Measurements from ENCODE around the gene HRH3. TPM values are rescaled to one million over a fixed set of nuclear protein-coding genes. Genes with fewer than 3 reads are reported as not detected.

The HRH3 gene
- total RNA-seq, 1 experiment from 2014 or later, result not detected

GRCh38 chr20:62209850-62210495, 10.1 kb downstream of the HRH3 start:
- H3K9me2 ChIP-seq (ENCODE audit: insufficient read depth), result no peaks in the 10 kb centered on the region
- DNase-seq, result no peak
- H2AFZ ChIP-seq, result no peak overlapping the region
- no peak overlapping the region for H3K4me2 ChIP-seq
- H3K4me1 ChIP-seq (replicated peaks; ENCODE audit: insufficient read depth), result no peaks in the 10 kb centered on the region
- TF ChIP-seq EZH2 (IDR thresholded peaks at IDR 0.05; ENCODE audit: low read depth), result no peak
- TF ChIP-seq, protein P1, sequence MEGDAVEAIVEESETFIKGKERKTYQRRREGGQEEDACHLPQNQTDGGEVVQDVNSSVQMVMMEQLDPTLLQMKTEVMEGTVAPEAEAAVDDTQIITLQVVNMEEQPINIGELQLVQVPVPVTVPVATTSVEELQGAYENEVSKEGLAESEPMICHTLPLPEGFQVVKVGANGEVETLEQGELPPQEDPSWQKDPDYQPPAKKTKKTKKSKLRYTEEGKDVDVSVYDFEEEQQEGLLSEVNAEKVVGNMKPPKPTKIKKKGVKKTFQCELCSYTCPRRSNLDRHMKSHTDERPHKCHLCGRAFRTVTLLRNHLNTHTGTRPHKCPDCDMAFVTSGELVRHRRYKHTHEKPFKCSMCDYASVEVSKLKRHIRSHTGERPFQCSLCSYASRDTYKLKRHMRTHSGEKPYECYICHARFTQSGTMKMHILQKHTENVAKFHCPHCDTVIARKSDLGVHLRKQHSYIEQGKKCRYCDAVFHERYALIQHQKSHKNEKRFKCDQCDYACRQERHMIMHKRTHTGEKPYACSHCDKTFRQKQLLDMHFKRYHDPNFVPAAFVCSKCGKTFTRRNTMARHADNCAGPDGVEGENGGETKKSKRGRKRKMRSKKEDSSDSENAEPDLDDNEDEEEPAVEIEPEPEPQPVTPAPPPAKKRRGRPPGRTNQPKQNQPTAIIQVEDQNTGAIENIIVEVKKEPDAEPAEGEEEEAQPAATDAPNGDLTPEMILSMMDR (conservative IDR thresholded peaks at IDR 0.05), result no peak
- intact Hi-C loops (cut with micrococcal nuclease; ENCODE audit: unreplicated experiment), result no loop called here
- H3K36me3 ChIP-seq (ENCODE audit: low read depth), result no peaks in the 10 kb centered on the region
- H4K20me1 ChIP-seq (ENCODE audit: insufficient read depth), result peaks cover 19% of the 10 kb centered on the region
- ChIA-PET POLR2A (ENCODE audit: unreplicated experiment) (interaction anchor here (0.7 kb wide), 2 partner anchors 178 to 193 kb away, joined by 3 to 10 read pairs; no protein-coding TSS in a partner anchor), CTCF (no interaction called here)
- no peaks in the 10 kb centered on the region for H3K9me3 ChIP-seq (ENCODE audit: insufficient read depth, low read depth)
- peaks cover 16% of the 10 kb centered on the region; the same call in 1 of the 2 replicates for H3F3A ChIP-seq (ENCODE audit: insufficient read depth, low read depth)
- no peaks in the 10 kb centered on the region for H3K79me2 ChIP-seq (ENCODE audit: low read depth)
- no peak overlapping the region for H3K4me3 ChIP-seq
- peaks cover 19% of the 10 kb centered on the region for H3K27me3 ChIP-seq (ENCODE audit: insufficient read depth, low read depth)
- BruUV-seq (replicated peaks), result no TSS peak
- no peak overlapping the region for H3K27ac ChIP-seq

DNA sequence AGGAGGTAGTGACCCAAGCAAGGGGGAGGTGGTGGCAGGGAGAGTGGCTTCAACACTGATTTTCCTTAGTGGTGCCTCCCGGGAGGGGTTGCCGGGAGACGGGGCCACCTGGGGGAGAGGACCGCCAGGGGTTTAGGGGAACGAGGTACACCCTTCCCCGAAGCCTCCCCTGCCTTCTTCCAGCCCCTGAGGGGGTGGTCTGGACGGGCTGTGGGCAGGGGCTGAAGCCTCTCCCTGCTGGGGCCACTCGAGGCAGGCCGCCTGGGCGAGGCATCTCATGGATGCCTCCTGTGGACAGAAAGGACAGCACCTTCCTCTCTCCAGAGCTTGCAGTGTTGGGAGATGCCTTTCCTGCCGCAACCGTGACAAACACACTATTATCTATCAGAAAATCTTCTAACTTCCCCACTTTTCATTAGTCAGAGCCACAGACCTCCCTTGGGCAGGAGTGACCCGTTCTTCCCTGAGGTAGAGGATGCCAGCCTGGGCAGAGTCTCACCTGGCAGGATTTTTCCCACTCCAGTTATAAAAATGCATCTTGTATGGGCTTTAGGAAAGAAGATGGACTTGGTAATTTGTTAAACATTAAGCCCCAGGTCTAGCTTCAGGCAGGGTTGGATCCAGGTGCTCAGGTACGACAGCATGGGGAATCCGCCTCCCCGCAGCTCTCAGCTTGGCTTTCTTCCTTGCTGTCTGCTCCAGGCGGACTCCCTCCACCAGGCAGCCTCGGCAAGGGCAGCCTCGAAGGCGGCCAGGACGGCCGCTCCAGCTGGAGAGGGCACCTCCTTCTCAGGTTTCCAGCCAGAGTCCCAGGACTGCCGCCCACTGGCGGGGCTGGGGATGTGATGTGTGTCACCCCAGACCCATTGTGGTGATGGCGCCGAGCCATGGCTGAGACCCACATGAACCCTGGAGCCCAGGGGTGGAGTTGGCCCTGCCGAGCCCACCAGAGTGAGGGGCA, 11.0 kb downstream of the HRH3 start:
- DNase-seq, result peak; percentile 54 to 66
- ChIA-PET POLR2A (ENCODE audit: unreplicated experiment) (interaction anchor here (0.7 kb wide), 2 partner anchors 179 to 192 kb away, joined by 3 to 10 read pairs; no protein-coding TSS in a partner anchor), CTCF (no interaction called here)

More for the DNA sequence above, 11.0 kb downstream of the HRH3 start:
- intact Hi-C loops (cut with micrococcal nuclease; ENCODE audit: unreplicated experiment), result no loop called here
- Histone ChIP-seq H3F3A (ENCODE audit: insufficient read depth, low read depth) (peaks cover 16% of the 10 kb centered on the region; the same call in 1 of the 2 replicates), H3K27me3 (ENCODE audit: insufficient read depth, low read depth) (peaks cover 10% of the 10 kb centered on the region), H3K4me2 (0 out of 2 replicates have a peak overlapping the region, but pooled peaks have one; percentile 2), H3K36me3 (ENCODE audit: low read depth) (no peaks in the 10 kb centered on the region), H3K4me1 (replicated peaks; ENCODE audit: insufficient read depth) (no peaks in the 10 kb centered on the region), H3K9me2 (ENCODE audit: insufficient read depth) (no peaks in the 10 kb centered on the region), H3K27ac (no peak overlapping the region), H4K20me1 (ENCODE audit: insufficient read depth) (peaks cover 17% of the 10 kb centered on the region), H3K4me3 (no peak overlapping the region), H3K79me2 (ENCODE audit: low read depth) (no peaks in the 10 kb centered on the region), H3K9me3 (ENCODE audit: insufficient read depth, low read depth) (no peaks in the 10 kb centered on the region), H2AFZ (no peak overlapping the region)
- TF ChIP-seq, protein P1 (conservative IDR thresholded peaks at IDR 0.05), result peak; percentile 52; the same call in 1 of the 2 replicates
- TF ChIP-seq EZH2 (IDR thresholded peaks at IDR 0.05; ENCODE audit: low read depth), result no peak
- BruUV-seq (replicated peaks), result no TSS peak
